ENCODE data around the gene MLF1. TPM values are rescaled to one million over a fixed set of nuclear protein-coding genes. Genes with fewer than 3 reads are reported as not detected.

The MLF1 gene
- total RNA-seq: 8.6 and 9.0 TPM in 2 replicates

DNA sequence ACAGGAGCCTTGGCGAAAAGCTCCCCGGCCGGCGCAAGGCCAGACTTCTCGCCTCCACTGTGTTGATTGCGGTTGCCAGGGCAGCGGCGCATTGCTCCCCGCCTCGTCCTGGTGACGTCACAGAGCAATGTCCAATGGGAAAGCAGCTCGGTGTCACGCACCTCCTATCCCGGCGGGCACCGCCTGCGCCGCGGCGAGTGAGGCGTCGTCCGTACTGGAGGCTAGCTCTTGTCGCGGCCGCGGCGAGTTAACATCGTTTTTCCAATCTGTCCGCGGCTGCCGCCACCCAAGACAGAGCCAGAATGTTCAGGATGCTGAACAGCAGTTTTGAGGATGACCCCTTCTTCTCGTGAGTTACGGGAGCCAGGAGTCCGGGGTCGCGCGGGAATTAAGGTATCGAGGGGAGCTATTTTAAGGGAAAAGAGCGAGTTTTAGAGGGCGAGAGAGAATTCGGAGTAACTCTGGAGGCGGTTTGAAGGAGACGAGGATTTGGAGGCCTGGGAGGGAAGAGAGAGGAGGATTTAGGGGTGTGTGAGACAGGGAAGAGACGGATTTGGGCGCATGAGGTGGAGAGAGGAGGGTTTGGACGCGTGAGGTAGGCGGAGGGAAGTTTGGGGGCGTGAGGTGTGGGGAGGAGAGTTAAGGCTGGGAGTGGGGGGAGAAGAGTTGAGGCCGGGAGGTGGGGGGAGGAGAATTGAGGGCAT lies at the start of gene MLF1:
MLF1 (plus strand) TSS at position 196 of the 704 bp plus-strand sequence; CDS start at position 303, 107 bp downstream.

DNA sequence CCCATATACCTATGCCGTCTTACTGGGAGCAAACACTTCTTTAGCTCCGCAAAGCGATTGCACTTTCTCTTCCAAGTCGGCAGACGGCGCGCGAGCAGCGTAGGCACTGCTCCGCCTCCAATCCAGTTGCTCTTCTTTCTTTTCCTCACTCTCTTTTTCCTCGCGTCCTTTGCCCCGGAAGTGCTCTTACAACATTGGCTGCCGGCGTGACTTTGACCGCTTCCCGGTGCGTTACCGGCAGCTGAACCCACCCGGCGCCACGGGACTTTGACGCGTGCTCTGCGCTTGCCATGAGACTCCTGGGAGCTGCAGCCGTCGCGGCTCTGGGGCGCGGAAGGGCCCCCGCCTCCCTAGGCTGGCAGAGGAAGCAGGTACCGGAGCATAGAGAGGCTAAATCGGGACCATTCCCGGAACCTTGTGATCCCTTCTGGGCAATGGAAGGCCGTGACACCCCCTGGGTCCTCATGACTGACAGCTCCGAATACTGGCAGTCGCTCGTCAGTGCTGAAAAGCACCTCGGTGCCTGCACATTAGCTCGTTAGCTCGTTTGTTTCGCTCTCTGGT lies 73.4 kb downstream of the MLF1 start, which contains the start of gene GFM1:
GFM1 (plus strand) TSS at position 183 of the 564 bp plus-strand sequence; CDS start at position 291, 108 bp downstream.

Other genes starting within 250 kb of the MLF1 start
- 19.9 and 28.2 TPM in 2 replicates for gene GFM1, start 73.3 kb downstream of the MLF1 start, total RNA-seq
- gene LXN, start 101.5 kb downstream of the MLF1 start, total RNA-seq: 20.8 and 68.0 TPM in 2 replicates
- 12.7 and 26.0 TPM in 2 replicates for gene RARRES1, start 161.3 kb downstream of the MLF1 start, total RNA-seq
- 36.1 and 74.0 TPM in 2 replicates for gene MFSD1, start 230.9 kb downstream of the MLF1 start, total RNA-seq

Data from pericardium fibroblast (primary cell).